Measurements from ENCODE around the gene DOLK. TPM values are rescaled to one million over a fixed set of nuclear protein-coding genes. Genes with fewer than 3 reads are reported as not detected.

DOLK gene
- total RNA-seq, 1 donor from 2014 or later, result 19.8 TPM

DNA sequence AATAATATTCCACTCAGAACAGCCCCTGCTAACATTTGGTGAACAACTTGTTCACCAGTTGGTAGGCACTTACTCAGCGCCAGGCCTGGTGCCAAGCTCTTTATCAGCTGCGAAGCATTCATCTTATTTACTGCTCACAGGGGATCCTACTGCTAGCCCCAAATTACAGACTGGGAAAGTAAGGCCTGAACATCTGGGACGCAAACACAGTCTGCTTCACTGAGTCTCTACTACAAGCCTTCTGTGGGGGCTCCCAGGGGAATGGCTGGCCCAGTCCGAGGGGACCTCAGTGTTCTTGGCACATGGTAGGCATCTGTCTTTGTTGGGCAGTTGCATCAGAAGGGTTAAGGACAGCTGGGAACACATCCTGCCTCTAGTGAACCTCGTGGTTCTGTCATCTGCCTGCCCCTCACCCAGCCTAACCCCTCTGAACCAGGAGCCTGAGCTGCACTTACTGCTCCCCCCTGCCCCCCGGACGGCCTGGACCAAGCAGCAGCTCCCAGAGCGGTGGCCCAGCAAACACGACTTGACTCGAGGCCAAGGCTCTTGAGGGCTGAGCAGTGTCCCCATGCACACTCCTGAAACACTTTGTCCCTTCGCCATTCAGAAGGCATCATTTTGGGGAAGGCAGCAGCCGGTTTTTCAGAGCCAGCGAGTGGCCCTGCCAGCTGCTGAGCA, 26.9 kb downstream of the DOLK start, which contains the start of gene PHYHD1:
Gene PHYHD1, plus strand, starts transcription at position 602 of the 678 bp plus-strand sequence. CDS start 1,342 bp downstream, outside the sequence.
- H3K9me3 Mint-ChIP-seq (ENCODE audit: unreplicated experiment), result no peaks in the 10 kb centered on the region
- peaks cover 11% of the 10 kb centered on the region for H3K4me1 ChIP-seq (ENCODE audit: insufficient read depth, low read length)
- H3K79me2 ChIP-seq (ENCODE audit: insufficient read depth, low read length), result no peaks in the 10 kb centered on the region
- peaks cover 12% of the 10 kb centered on the region for H3K4me1 Mint-ChIP-seq (ENCODE audit: low read depth, unreplicated experiment)
- no peak within 1 kb of the TSS for H3K4me3 ChIP-seq (ENCODE audit: insufficient read depth, low read depth, low read length)
- no peak within 1 kb of the TSS for H2AFZ ChIP-seq (ENCODE audit: low read depth, low read length)
- peaks cover 7% of the 10 kb centered on the region for H3K36me3 Mint-ChIP-seq (ENCODE audit: low read depth, unreplicated experiment)
- DNase-seq (ENCODE audit: low read depth), result peak; percentile 72
- H3K9ac ChIP-seq (ENCODE audit: low read length), result peak within 1 kb of the TSS; percentile 60
- H4K20me1 ChIP-seq (ENCODE audit: insufficient read depth, low read length), result peaks cover 4% of the 10 kb centered on the region
- H3K27me3 Mint-ChIP-seq (ENCODE audit: low read depth, unreplicated experiment), result peaks cover 1% of the 10 kb centered on the region
- peak within 1 kb of the TSS; percentile 73 for H3K4me3 Mint-ChIP-seq (ENCODE audit: unreplicated experiment)
- no peak for TF ChIP-seq EZH2 (IDR thresholded peaks at IDR 0.05; ENCODE audit: insufficient read depth, low read length)
- TF ChIP-seq, protein P1, sequence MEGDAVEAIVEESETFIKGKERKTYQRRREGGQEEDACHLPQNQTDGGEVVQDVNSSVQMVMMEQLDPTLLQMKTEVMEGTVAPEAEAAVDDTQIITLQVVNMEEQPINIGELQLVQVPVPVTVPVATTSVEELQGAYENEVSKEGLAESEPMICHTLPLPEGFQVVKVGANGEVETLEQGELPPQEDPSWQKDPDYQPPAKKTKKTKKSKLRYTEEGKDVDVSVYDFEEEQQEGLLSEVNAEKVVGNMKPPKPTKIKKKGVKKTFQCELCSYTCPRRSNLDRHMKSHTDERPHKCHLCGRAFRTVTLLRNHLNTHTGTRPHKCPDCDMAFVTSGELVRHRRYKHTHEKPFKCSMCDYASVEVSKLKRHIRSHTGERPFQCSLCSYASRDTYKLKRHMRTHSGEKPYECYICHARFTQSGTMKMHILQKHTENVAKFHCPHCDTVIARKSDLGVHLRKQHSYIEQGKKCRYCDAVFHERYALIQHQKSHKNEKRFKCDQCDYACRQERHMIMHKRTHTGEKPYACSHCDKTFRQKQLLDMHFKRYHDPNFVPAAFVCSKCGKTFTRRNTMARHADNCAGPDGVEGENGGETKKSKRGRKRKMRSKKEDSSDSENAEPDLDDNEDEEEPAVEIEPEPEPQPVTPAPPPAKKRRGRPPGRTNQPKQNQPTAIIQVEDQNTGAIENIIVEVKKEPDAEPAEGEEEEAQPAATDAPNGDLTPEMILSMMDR (IDR thresholded peaks at IDR 0.05; ENCODE audit: insufficient read depth, low read depth, low read length), result no peak
- H3K36me3 ChIP-seq (ENCODE audit: insufficient read depth, low read length), result peaks cover 6% of the 10 kb centered on the region
- H3K27ac Mint-ChIP-seq (ENCODE audit: unreplicated experiment), result peak within 1 kb of the TSS; percentile 91
- no peak for FAIRE-seq
- no peaks in the 10 kb centered on the region for H3K9me3 ChIP-seq (ENCODE audit: insufficient read depth, low read depth, low read length)
- peak within 1 kb of the TSS; percentile 74 for H3K4me2 ChIP-seq (ENCODE audit: low read length)
- H3K27me3 ChIP-seq (ENCODE audit: insufficient read depth, low read length), result no peaks in the 10 kb centered on the region
- no peak within 1 kb of the TSS for H3K27ac ChIP-seq (ENCODE audit: low read depth, low read length)

DNA sequence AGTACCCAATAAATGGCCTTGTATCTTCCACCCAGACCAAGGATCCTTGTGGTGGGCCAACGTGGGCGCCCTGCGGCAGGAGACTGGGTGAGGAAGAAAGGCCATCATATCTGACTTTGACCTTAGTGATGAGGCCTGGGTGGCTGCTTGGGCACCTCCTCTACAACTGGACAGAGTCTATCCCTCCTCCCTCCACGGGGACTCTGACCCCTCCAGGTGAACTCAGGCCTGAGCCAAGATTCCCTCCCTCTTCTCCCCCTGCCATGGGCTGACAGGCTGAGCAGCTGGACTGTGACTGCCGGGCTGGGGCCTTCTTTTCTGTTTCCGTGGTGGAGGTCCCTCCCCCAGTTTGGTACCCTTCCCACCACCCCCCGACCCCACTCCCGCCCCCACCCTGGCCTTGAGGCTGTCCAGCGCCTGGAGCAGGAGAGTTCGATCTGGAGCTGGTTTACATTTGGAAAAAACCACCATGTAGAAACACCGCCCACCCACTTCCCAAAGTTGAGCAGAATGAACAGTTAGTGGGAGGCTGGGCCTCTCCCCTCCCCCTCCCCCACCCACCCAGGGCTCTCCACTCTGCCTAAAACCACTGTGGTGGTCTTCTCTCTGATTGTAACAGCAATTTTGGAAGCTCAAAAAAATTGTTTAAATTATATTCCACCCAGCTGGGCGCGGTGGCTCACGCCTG, 27.9 kb downstream of the DOLK start:
- no peak overlapping the region for H2AFZ ChIP-seq (ENCODE audit: low read depth, low read length)
- no peaks in the 10 kb centered on the region for H3K9me3 Mint-ChIP-seq (ENCODE audit: unreplicated experiment)
- H3K36me3 ChIP-seq (ENCODE audit: insufficient read depth, low read length), result peaks cover 6% of the 10 kb centered on the region
- peaks cover 12% of the 10 kb centered on the region for H3K4me1 Mint-ChIP-seq (ENCODE audit: low read depth, unreplicated experiment)
- peaks cover 4% of the 10 kb centered on the region for H4K20me1 ChIP-seq (ENCODE audit: insufficient read depth, low read length)
- H3K4me2 ChIP-seq (ENCODE audit: low read length), result no peak overlapping the region
- H3K27ac ChIP-seq (ENCODE audit: low read depth, low read length), result no peak overlapping the region
- H3K4me1 ChIP-seq (ENCODE audit: insufficient read depth, low read length), result peaks cover 11% of the 10 kb centered on the region
- H3K4me3 Mint-ChIP-seq (ENCODE audit: unreplicated experiment), result no peak overlapping the region
- H3K27me3 Mint-ChIP-seq (ENCODE audit: low read depth, unreplicated experiment), result no peaks in the 10 kb centered on the region
- no peak overlapping the region for H3K27ac Mint-ChIP-seq (ENCODE audit: unreplicated experiment)
- no peaks in the 10 kb centered on the region for H3K9me3 ChIP-seq (ENCODE audit: insufficient read depth, low read depth, low read length)
- H3K9ac ChIP-seq (ENCODE audit: low read length), result no peak overlapping the region
- peaks cover 6% of the 10 kb centered on the region for H3K79me2 ChIP-seq (ENCODE audit: insufficient read depth, low read length)
- no peak for FAIRE-seq
- TF ChIP-seq, protein P1 (IDR thresholded peaks at IDR 0.05; ENCODE audit: insufficient read depth, low read depth, low read length), result no peak
- TF ChIP-seq EZH2 (IDR thresholded peaks at IDR 0.05; ENCODE audit: insufficient read depth, low read length), result no peak
- DNase-seq (ENCODE audit: low read depth), result no peak
- peaks cover 7% of the 10 kb centered on the region for H3K36me3 Mint-ChIP-seq (ENCODE audit: low read depth, unreplicated experiment)
- no peaks in the 10 kb centered on the region for H3K27me3 ChIP-seq (ENCODE audit: insufficient read depth, low read length)
- H3K4me3 ChIP-seq (ENCODE audit: insufficient read depth, low read depth, low read length), result no peak overlapping the region

All from astrocyte (in vitro differentiated cells and primary cell).